GM18526 (cell line): Measurements from ENCODE around the gene DGKI.

Experiments used
- POLR2A ChIP-seq: IDR thresholded peaks from 3 replicates; pipeline ENCODE4 v1.6.1; 2011; ENCODE audit not compliant: insufficient read length; ENCODE audit errors: extremely low read depth

DGKI gene

DNA sequence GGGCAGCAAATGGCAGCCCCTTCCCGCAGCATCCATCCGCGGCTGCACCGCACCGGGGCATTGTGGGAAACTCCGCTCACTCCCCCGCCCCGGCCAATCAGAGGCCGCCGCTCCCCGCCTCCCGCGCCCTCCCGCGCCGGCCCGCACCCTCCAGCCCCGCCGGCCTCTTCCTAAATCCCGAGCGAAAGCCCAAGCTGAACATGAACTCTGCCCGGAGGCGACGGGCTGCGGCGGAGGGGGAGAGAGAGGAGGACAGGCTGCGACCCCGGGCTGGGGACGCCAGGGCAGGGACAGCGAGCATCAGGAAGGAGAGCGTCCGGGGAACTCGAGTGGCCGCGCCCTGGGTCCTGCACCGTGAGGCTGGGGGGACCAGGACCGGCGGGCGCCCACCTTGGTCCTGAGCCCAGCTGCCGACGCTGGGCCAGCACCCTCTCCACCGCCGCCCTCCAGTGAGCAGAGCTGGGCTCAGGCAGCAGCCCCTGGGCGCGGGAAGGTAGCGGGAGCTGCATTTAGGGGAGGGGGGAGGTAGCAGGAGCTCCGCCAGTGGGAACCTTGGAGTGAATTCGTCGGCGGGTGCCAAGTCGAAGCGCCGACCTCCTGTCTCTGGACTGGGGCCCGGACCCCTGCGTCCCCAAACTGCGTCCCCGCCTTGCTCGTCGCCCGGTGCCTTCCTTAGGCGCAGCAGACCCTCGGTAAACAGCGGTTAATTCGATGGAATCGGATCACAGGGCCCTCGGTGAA is at the start of gene DGKI:
Gene DGKI (minus strand): TSS at position 148 of the 741 bp plus-strand sequence.
- no peak for TF ChIP-seq POLR2A

- TF ChIP-seq POLR2A: no peak
Measured at GRCh38 chr7:137895301-137896221, 48.8 kb upstream of the DGKI start.

DNA sequence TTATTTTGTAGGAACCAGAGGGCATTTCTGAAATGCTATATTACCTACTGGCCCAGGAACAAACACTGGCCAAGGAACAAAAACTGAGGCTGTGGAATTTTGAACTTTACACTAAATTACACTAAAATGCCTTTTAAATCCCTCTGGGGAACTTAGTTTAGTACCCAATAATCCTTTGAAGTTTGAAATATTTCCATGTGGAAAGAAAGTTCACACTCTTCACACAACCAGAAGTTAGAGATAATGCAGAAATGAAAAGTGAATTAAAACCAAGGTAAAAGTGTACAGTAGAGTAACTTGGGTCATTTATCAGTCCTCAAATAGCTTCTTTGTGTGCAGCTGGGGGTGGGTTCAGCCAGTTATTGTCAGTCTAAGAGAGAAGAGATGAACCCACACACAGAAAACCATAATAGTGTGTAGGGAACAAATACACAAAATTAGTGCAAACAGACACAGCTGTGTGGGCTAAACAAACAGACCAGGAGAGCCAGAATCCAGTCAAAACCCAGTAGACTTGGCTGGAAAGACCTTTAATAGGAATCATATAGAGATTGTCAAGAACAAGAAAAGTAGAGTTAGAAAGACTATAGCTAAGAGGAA is 46.5 kb upstream of the DGKI start:
- no peak for TF ChIP-seq POLR2A

DNA sequence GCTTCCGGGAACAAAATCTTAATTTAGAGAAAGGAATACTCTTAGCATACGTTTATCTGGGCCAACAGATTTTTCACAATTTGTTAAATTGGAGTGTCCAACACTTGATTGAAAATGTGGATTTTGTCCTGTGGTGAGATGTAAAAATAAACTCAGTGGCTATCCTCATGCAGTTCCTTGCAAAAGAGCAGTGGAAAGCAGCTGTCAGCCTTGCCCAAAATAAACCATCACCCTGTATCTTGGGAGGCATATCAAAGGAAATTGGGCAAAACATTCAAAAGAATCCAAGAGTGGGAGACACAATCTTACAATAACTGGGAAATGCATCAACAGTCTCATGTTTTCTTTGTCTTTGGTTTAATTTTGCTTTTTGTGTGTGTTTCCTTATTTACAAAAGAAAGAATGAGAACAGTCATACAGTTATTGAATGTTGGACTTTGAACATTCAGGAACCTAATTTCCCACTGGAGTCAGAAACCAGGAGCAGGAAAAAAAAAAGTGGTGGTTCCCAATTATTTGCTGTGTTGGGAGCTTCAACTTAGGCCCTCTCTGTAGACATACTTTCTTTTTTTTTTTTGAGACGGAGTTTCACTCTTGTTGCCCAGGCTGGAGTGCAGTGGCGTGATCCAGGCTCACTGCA is 44.4 kb upstream of the DGKI start:
- TF ChIP-seq POLR2A: no peak

GRCh38 chr7:137890449-137890921 is 43.7 kb upstream of the DGKI start:
- no peak for TF ChIP-seq POLR2A

DNA sequence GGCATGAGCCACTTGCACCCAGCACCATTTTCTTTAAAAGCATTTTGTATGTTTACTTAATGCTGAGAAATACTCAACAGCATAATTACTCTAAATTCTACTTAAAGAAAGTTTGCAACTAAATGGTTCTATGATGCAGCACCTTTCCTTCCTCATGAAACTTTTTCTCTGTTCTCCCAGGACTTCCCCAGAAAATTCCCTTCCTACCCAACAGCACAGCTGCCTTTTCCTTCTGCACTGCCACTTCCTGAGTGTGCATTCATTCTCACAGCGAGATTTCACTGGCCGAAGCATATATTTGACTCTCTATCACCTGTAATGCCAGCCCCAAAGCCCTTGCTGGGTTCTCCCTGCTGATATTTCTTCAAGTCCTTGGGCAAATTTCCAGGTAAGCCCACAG is 41.5 kb upstream of the DGKI start:
- TF ChIP-seq POLR2A: no peak

GRCh38 chr7:137886746-137887145 is 40.0 kb upstream of the DGKI start:
- TF ChIP-seq POLR2A: no peak

- TF ChIP-seq POLR2A: no peak
Measured at GRCh38 chr7:137886281-137886680, 39.5 kb upstream of the DGKI start.

- TF ChIP-seq POLR2A: no peak
Measured at GRCh38 chr7:137885678-137886077, 38.9 kb upstream of the DGKI start.

- no peak for TF ChIP-seq POLR2A
Measured at GRCh38 chr7:137882806-137883205, 36.0 kb upstream of the DGKI start.

GRCh38 chr7:137882261-137882668 is 35.5 kb upstream of the DGKI start:
- no peak for TF ChIP-seq POLR2A

DNA sequence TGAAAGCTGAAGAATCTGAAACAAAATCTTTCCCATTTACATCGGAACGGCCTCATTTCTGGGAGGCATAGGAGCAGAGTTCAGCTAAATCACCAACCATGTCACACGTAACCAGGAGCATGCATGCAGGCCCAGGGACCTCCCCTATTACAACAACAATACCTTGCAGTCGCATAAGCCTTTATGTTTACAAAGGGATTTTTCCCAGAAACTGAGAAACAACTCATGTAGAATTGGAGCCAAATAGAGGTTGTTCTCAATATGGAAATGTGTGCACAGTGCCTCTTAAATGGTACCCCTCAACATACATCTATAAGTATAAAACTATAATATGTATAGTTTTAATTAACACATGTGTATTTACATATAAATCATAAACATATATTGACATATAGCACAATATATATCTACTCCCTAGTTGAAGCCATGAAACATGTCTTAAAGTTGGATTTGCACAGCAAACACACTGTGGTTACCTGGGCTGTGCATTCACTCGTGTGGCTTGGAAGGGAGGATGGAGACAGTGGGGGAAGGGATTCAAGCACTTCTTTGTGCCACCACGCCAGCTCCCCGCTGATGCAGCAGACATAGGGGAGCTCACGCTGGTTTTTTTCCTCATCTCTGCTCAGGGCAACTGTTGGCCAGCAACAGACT is 35.0 kb upstream of the DGKI start:
- TF ChIP-seq POLR2A: no peak

DNA sequence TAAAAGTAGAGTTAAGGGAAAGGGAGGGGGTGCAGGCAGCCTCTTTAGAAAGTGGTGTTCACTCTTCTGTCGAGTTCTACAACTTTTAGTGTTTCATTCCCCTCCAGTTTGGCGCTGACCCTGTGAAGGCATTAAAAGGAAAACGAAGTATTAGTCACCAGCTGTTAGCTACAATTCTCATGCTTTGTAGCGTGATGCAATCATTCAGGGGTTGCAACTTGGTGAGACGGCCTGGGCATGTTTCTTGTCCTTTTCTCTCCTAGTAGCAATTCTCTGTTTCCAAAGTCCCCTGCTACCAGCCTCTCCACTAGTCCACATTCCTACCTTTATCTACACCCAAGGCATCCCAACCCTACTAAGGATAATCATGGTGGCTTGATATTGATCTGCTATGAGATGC is 33.7 kb upstream of the DGKI start:
- no peak for TF ChIP-seq POLR2A

DNA sequence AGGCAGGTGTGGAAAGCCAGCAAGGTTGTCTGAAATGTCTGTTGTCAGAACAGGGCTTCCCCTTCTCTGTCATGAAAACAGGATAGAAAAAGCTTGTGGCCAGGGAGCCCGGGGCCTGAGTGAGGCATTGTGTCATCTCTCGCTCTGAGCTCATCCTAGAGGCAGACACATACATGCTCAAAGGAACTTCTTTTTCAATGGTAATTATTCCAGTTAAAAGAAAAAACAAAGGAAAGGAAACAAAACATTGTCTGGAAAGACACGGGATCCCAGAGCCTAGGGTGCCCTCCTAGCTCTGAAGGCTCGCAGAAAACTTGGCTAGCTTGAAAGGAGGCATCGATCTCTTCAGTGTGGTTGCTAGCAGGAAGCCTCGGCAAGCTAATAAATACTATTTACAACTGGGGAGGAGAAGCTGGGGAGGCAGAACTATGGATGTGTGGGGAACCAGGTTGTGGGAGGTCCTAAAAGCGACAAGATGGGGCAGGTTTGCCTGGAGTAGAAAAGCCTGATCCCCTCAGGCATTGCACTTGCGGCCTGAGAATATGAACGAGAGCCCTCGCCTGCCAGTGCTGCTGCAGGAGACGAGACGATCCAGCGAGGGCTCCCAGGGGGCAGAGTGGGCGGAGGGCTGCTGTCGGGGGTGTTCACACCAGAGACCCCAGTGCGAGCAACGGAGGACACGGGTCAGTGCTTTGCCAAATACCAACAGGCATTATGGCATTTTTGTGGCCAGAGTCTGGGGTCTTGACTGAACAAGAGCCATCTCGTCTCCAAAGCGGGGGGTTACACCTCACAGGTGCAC is 32.8 kb upstream of the DGKI start:
- no peak for TF ChIP-seq POLR2A
